GM19467 (cell line): Measurements from ENCODE around the gene APP.

Experiments
- ATAC-seq: cut with Tn5 transposase; IDR thresholded peaks from one replicate; pipeline ENCODE4 v1.9.1; 2021; ENCODE audit warnings: mild to moderate bottlenecking, moderate library complexity; ENCODE audit not compliant: unreplicated experiment

APP gene

GRCh38 chr21:26130249-26130881, 40.2 kb downstream of the APP start:
- ATAC-seq: no peak

GRCh38 chr21:26127918-26128317, 42.7 kb downstream of the APP start:
- ATAC-seq: no peak

- no peak for ATAC-seq
These were observed 43.3 kb downstream of the APP start for GRCh38 chr21:26127073-26127814.

GRCh38 chr21:26126168-26126553, 44.4 kb downstream of the APP start:
- no peak for ATAC-seq

- no peak for ATAC-seq
These were observed 45.0 kb downstream of the APP start for GRCh38 chr21:26125433-26126167.

- ATAC-seq: no peak
These were observed 45.7 kb downstream of the APP start for GRCh38 chr21:26124896-26125295.

- ATAC-seq: no peak
These were observed 46.1 kb downstream of the APP start for GRCh38 chr21:26124421-26124833.

GRCh38 chr21:26123012-26123411, 47.6 kb downstream of the APP start:
- no peak for ATAC-seq

GRCh38 chr21:26120828-26121227, 49.7 kb downstream of the APP start:
- ATAC-seq: no peak

- ATAC-seq: no peak
These were observed 50.7 kb downstream of the APP start for GRCh38 chr21:26119906-26120305.

- no peak for ATAC-seq
These were observed 51.5 kb downstream of the APP start for GRCh38 chr21:26118938-26119540.

GRCh38 chr21:26117972-26118367, 52.6 kb downstream of the APP start:
- ATAC-seq: no peak

GRCh38 chr21:26117324-26117971, 53.1 kb downstream of the APP start:
- ATAC-seq: no peak

GRCh38 chr21:26116456-26117011, 54.0 kb downstream of the APP start:
- no peak for ATAC-seq

- no peak for ATAC-seq
These were observed 54.7 kb downstream of the APP start for GRCh38 chr21:26115899-26116298.

GRCh38 chr21:26115305-26115704, 55.3 kb downstream of the APP start:
- no peak for ATAC-seq

GRCh38 chr21:26112975-26113374, 57.6 kb downstream of the APP start:
- ATAC-seq: no peak

- no peak for ATAC-seq
These were observed 58.3 kb downstream of the APP start for GRCh38 chr21:26112127-26112742.

GRCh38 chr21:26110715-26111114, 59.9 kb downstream of the APP start:
- ATAC-seq: no peak

GRCh38 chr21:26107429-26107828, 63.1 kb downstream of the APP start:
- no peak for ATAC-seq
